HPDE6-E6E7 (cell line): ENCODE data around the gene LHFPL6.

Experiments used
- DNase-seq: peaks from one replicate; pipeline ENCODE4 v3.0.0; 2011; ENCODE audit warnings: missing footprints; ENCODE audit errors: extremely low spot score

The LHFPL6 gene

DNA sequence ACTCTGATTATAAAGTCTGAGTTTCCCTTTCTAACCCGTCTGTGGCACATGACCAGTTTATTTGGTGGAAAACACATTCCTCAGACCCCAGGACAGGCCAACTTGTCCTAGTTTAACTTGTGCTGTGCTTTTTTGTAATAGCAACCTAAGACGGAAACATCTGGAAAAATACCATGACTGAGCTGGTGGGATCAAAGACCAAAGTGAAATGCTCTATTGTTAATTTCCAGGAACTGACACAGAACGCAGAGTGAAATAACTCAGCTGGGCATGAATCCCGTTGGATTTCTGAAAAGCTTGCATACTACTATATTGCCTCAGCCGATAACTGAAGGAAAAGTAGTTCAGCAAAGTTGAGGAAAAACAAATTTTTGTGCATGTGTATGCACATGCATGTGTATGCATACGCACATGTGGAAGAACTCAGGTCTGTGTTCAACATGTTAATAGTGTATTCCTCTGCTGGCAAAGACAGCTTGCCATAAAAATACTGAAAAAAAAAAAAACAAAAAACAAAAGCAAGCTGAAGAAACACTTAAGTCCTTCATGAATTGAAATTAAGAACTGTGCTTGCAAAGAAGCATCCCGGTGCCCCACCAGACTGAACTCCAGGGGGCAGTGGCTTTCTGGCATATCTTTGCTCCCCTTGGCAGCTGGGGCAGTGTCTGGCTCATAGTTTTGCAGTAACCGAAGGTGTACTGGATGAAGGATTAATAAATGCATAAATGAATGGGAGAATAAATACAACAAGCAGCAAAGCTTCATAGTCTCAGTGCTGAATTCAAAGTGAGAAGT, 187.8 kb downstream of the LHFPL6 start:
- DNase-seq: no peak

DNA sequence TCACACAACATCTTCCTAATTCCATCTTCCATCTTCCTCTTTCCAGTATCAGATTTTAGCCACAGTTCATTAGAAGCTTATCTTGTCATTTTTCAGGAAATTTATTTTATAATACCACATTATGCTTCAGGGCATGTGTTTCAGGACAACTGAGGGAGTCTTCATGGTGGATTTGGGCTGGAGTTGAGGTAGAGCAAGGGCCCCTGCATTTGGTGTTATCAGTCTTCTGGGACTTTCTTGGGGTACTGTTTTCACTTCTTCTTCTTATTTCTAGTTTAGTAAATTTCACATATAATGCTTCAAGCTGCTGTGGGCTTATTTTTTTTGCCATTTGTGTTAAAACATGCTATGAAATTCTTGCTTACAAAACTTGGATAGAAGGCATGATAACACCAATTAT, 188.7 kb downstream of the LHFPL6 start:
- DNase-seq: no peak

DNA sequence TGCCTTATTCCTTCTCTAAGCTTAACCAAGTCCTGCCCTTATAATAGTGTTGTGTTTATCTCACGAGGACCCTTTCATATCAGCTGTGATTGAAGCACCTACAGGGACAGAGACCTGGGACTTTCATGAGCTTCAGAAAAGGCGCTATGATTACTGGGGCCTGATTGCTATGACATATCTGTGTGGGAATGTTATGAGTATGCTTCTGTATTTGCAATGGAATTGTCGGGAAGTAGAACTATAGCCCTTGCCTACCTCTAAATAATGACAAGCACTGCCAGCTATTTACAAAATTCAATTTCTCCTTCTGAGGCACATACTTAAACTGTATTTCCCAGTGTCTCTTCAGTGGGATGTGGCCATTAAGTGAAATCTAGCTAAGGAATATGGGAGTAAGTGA, 191.5 kb downstream of the LHFPL6 start:
- no peak for DNase-seq

DNA sequence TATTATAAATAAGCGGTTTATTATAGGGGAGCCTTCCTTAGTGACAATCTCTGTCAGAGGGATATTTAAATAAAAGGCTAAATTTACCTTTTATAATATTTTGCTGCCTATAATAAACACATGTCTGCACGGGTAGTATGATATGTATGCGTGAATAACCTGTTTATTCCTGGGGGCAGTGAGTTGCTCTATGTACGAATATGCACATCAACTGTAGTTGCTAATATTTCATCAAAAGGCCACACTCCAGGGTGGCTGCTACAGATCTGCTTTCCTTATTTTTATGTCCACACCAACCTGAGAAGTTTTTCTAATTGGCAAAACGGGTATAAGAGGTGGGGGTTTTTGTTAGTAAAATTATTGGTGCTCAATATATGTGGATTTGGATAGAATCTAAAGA, 192.0 kb downstream of the LHFPL6 start:
- DNase-seq: no peak

DNA sequence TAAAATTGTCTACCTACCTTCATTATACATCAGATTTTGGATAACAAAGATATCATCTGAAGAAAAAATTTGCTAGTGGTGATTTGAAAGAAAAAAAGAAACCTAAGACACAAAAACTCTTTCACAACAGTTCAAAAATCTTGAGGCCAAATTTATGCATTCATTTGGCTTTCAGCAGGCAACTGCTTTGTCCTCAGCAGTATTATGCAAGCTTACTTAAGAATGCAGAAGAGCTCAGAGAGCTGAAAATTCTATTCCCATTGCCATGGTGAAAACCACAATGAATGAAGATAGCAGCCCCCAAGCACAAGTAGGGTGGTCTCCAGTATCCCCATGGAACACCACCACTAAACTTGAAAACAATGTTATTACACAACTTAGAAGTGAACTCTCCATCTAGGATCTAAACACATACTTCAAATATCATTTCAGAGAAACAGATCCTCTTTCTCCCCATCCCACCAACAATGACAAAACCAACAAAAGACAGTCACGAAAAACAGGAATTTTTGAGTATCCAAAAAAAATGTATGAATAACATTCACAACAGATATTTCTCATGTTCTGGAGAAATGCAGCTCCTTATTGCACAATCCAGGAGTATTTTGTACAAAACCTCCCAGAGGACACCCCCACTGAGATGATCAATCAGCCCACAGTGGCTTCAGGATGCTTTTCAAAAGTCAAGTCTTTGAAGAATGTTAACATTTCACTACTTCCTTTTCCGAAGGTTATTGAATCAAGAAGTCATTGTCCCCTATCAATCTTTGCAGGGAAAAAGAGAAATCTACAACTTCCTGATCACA, 192.7 kb downstream of the LHFPL6 start:
- no peak for DNase-seq

DNA sequence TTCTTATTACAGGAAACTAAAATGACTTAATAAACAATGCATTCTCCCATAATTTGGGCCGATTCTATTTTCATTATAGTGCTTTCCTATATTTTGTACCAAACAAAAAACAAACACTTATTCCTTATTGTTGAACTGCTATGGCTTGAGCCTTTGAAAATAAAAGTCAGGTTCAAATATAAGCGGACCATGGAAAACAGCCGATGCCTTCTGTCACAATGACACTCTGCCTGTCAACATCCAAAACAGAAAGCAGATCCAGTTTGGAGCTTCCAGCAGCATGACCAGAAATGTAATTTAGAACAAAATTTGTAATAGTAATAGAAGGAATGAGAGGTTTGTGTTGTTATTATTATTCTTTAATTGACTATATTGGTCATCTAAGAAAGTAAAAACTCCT, 194.5 kb downstream of the LHFPL6 start:
- DNase-seq: no peak

DNA sequence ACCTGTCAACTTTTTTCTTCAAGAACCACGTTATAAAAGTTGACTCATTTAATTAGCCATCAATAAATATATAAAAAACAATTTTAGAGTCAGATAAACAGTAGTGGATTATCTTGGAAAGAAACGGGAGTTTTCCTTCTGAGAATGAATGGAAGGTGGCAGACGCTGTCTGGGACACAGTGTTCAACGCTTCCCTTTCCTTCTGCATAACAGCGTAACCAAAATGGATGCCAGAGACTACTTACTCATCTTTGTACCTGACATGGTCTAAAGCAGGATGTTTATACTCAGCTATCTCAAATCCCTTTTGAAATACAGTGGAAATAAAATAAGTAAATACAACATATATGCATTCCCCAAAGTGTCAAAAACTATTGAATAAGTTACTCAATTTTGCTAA, 195.2 kb downstream of the LHFPL6 start:
- DNase-seq: no peak

DNA sequence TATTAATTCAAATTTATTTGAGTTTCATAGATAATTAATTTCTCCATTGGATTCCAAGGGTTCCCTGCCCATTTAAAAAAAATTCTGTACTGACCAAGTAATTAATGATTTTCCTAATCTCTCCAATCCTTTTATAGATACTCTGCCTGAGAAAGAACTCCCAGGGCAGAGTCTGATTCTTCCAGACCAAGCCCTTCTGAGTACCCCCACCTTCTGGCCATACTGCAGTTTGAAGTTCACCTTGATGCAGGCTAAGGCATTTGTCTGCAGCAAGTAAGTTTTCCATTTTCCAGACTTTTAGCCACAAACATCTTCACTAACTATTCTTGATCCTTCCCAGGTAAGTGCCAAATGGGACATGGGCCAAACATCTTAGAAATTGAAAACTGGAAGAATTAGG, 195.9 kb downstream of the LHFPL6 start:
- no peak for DNase-seq

DNA sequence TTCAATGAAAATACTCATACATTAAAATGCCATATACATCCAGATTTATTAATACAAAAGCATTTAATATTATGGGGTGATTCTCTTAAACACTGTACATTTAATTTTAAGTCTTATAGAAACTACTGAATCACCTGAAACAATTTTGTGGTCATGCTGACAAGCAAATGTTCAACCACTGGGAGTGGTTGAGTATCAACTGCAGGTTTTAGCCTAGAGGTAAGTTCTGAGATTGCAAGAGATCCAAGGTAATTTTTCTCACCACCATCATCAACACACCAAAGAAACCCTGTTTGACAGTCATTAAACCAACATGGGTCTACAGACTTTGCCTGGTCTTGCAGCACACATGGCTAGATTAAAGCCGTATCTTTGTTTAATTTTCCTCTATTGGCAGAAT, 196.3 kb downstream of the LHFPL6 start:
- DNase-seq: no peak

DNA sequence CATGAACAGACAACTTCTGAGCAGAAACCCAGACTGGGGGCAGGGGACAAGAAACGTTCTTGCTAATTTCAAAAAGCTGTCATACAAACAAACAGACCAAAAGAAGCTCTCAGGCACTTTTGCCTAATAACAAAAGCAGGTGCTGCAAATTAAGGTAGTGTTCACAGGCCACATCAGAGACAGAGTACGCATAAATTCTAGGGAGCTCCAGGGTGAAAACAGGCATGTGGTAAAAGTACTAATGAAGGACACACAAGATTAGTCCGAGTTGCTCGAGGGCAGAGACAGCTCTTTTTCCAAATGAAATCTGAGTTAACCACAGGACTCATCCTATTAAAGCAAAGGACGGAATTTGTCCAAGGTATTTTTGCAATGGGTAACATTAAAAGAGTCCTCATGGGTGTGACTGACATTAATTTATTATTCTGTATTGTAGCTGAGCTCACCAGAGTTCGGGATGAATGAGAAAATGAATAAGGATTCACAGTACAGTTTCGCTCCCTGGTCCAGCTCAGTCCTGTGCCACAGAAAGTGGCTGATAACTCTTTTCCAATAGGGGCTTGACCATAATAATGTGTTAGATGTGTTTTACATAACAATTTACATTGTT, 197.3 kb downstream of the LHFPL6 start:
- DNase-seq: no peak

DNA sequence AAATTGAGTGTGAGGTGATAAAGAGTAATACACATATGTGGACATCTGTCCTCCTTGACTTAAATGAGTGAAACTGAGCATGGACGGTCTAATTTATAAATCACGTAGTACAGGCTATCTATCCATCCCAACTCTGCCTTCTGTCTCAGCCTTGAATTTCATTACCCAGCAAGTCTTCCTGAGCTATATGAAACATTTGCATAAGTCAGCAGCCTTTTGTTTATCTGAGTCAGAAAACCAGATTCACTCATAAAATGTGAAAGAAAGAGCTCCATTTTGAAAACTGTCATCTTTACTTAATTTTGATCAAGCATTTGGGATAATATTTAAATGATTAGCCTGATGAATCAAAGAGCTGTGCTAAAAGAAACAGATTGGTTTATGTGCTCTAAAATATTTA, 197.9 kb downstream of the LHFPL6 start:
- DNase-seq: no peak

DNA sequence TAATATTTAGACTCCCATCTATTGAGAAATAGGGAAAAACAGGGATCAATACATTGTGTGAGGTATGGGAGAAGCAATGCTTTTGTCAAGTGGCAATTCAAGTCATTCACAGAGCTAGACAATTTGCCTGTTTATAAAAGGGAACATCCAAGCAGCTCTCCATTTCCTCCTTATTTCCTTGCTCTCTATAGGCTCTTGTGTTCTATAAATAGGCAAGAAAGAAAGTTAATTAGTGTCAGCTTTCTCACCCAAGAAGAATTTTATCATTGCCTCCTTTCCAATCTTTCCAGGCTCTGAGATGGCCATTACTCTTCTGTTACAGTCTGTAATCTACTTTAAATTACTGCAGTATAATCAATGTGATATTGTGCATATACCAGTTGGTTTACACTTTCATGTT, 199.9 kb downstream of the LHFPL6 start:
- no peak for DNase-seq

DNA sequence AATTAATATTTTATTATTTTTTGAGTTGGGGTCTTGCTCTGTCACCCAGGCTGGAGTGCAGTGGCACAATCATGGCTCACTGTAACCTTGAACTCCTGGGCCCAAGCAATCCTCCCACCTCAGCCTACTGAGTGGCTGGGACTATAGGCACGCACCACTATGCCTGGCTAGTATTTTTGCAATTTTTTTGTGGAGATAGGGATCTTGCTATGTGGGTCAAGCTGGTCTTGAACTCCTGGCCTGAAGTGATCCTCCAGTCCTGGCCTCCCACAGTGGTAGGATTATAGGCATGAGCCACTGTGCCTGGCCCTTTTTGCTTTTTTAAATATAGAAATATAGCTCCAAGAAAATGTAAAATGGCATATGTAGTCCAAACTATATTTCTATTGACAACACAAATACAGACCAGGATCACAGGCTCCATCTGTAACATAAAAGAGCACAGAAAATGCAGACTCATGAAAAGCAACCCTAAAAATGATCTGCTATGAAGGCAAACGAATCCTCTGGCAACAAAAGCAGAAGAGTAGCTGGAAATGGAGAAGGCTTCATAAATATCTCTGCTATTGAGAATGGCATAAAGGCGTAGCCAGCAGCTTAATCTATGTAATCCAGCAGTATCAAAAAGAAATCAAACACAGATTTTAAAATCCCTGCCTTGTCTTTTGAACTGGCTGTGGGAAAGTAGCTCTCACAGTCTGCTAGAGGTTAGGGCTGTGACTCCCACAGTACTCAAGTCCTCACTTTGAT, 200.6 kb downstream of the LHFPL6 start:
- no peak for DNase-seq

DNA sequence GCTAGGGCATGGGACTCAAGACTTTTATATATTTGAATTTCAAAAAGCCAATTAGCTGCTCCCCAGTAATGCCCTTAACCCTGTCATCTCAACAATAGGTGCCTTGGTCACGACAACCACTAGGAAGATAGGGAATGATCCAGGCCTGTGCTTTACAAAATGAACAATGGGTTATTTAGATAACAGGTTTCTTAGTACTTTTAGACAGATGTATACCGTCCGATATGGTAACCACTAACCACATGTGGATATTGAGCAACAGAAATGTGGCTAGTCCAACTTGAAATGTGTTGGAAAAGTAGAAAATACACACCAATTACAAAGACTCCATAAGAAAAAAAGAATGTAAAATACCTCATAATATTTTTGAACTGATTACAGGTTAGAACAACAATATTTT, 201.2 kb downstream of the LHFPL6 start:
- DNase-seq: no peak

DNA sequence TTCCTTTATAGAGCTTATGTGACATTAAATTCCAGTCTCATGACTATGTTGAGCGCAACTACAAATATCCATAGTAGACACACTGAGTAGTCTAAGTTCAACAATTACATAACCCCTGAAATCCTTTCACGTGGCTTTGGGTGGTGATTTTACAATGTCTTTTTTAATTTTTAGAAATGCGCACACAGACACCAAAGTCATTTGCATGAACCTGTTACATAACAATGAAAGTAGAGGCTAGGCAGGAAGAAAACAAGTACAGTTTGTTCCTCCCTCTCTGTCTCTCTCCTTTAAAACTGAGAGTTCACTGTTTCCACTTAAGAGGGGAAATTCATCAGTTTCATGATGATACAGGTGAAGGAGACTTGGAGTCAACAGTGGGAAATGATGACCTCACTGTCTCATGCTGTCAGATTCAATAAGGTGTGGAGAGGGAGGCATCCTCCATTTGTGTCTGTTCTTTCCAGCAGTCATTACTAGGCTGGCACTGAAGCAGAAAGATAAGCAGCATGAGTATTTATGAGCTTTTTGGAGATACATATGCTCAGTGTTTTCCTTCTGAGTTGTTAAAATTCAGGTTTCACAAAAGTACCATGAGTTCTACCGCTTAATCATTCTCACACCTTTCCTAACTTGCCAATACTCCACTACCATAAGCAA, 201.8 kb downstream of the LHFPL6 start:
- no peak for DNase-seq

DNA sequence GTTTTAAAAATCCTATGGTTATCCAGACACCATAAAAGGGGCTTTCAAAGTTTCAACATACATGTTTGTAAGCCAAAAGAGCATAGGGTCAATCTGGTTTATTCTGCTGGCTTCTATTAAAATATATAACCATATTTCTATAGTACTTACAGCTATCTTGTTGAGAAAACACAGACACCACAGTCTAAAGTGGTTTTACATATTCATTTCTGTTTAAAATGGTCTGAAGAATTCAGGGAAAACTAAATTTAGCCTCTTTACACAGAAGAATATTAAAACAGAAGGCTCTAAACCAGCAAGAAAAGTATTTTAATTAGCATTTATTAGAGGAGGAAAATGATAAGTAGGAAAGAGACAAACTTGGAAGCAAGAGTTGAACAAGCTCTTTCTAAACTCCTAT, 203.9 kb downstream of the LHFPL6 start:
- no peak for DNase-seq

DNA sequence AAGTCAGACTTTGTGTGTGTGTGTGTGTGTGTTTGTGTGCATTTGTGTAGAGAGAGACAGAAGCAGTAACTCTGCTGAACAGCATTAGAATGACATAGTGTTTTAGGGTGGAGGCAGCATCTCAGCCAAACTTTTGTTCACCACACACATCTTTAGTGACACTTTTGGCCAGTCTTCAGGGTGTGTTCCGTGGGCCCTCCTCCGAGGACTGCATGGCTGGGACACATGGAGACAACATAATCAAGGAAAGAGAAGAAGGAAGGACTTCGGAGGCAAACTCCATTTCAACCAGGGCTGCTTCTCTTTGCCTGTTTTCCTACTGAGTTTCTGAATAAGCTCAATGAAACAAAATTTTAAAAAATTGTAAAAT, 205.1 kb downstream of the LHFPL6 start:
- DNase-seq: no peak

DNA sequence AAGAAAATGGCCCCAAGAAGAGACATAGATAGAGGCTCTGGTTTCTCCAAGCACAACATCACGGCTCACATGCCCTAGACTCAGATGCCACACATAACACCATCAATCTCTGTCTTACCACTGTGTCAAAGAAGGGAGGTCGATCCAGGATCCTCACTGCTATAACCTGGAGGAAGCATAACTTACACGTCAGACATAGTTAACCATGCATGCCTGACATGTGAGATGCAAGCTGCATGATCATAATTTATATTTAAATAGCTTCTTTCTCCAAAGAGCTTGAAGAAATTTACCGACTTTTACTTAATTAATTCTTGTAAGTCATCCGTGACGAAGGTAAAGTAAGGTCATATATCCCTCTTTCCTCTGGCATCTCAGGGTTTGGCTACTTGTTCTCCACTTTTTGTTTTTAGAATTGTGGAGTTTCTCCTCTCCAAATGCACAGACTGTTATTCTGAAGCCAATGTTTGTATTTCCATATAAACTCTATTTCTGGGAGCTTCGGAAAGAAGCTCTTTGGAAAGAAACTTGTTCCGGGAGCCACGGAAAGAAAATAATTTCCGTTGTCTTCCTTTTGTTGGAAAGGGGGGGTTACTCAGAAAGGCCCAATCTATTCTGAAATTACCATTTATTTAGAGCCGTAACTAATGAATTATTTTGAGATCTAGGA, 205.6 kb downstream of the LHFPL6 start:
- no peak for DNase-seq

DNA sequence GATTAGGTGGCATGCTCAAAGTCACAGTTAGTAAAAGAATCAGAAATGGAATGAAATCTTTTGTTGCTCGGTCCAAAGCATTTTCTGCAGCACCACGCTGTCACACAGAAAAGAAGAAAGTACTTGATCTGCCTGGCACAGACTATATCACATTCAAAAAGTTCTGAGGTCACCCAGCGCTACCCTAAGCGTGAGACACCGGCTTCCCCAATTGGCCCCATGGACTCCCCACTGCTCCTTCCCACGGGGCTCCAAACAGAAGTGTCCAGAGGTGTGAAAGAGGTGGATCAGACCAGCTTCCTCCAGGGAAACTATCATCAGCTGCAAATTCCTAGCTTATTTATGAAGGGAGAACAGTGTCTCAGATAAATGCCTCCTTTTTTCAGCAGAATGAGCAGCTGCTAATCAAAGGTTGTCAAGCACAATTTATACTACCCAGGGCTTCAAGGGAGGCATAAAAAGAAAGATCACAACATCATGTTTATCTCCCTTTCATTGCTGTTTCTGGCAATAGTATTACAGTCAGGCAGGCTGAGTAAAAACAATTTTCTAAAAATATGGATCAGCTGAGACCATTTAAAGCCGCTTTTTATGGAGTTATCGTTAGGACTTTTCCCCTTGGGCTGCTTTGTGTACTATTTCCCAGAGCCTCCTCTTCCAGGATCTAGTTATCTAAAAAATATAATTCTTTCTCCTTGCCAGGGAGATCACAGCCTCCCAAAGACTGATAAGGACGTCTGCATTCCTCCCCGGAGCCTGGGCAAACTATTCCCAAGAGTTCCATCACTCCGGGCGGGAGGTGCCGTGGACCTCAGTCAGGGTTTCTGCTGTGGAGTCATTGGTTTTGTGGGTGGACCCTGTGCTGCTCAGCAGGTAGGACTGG, 208.0 kb downstream of the LHFPL6 start:
- no peak for DNase-seq

DNA sequence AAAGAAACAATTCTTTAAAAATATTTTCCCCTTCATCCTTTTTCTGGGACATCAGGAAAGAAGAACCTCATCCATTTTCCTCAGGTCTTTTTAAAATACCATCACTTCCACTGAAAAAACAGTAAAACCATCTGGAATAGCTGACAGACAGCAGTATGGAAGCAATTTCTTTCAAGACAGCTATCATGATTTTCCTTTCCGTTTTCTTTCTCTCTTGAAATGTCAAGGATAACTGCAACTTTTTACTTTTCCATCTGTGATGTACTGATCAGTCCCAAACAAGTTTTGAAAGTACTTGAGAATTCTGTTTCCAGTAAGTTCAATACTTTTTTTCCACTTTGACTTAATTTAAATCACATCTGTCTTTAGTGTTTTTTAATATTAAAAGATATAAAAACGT, 211.2 kb downstream of the LHFPL6 start:
- DNase-seq: no peak
